Muscle layer of duodenum (tissue), 2 donors: ENCODE results near the gene TMCO4.

ENCODE experiments used
- H3K27ac ChIP-seq: one replicate; pipeline ENCODE4 v1.7.0; 2013; ENCODE audit warnings: mild to moderate bottlenecking, low read length
- H3K27me3 ChIP-seq: one replicate; pipeline ENCODE4 v1.7.0; 2013; ENCODE audit warnings: low read depth, mild to moderate bottlenecking, control low read depth, low read length
- H3K36me3 ChIP-seq, 2 donors: one replicate each; pipeline ENCODE4 v1.7.0; 2013; ENCODE audit warnings: low read length in 2 of 2, control low read depth in 1 of 2, mild to moderate bottlenecking in 1 of 2; ENCODE audit not compliant: insufficient read depth in 2 of 2, control insufficient read depth in 1 of 2
- H3K4me1 ChIP-seq, 2 donors: one replicate each; pipeline ENCODE4 v1.7.0; 2013; ENCODE audit warnings: low read length in 2 of 2, mild to moderate bottlenecking in 2 of 2, control low read depth in 1 of 2, moderate library complexity in 1 of 2; ENCODE audit not compliant: insufficient read depth in 2 of 2, control insufficient read depth in 1 of 2
- H3K4me3 ChIP-seq, 2 donors: one replicate each; pipeline ENCODE4 v1.7.0; 2013; ENCODE audit warnings: low read length in 2 of 2, low read depth in 1 of 2, mild to moderate bottlenecking in 1 of 2
- H3K9me3 ChIP-seq, 2 donors: one replicate each; pipeline ENCODE4 v1.7.0; 2013; ENCODE audit warnings: low read length in 2 of 2, control low read depth in 1 of 2, mild to moderate bottlenecking in 1 of 2; ENCODE audit not compliant: control insufficient read depth in 1 of 2
- donor health status: healthy.

Gene TMCO4

GRCh38 chr1:19812875-19813642 lies 13.3 kb upstream of the TMCO4 start:
- peak overlapping the region; percentile 74 for H3K27ac ChIP-seq
- H3K36me3 ChIP-seq: no peaks in the 10 kb centered on the region
- H3K27me3 ChIP-seq: no peaks in the 10 kb centered on the region
- peak overlapping the region in 1 of 2 donors; percentile 16 for H3K4me3 ChIP-seq
- no peaks in the 10 kb centered on the region for H3K4me1 ChIP-seq
- H3K9me3 ChIP-seq: peaks cover 0 to 5% of the 10 kb centered on the region in 2 donors

GRCh38 chr1:19811206-19811851 lies 11.6 kb upstream of the TMCO4 start:
- Histone ChIP-seq H3K4me3 (no peak overlapping the region), H3K4me1 (no peaks in the 10 kb centered on the region), H3K27ac (no peak overlapping the region), H3K27me3 (no peaks in the 10 kb centered on the region), H3K36me3 (no peaks in the 10 kb centered on the region), H3K9me3 (peaks cover 0 to 5% of the 10 kb centered on the region in 2 donors)

GRCh38 chr1:19809044-19809750 lies 9.5 kb upstream of the TMCO4 start:
- peaks cover 0 to 5% of the 10 kb centered on the region in 2 donors for H3K9me3 ChIP-seq
- no peaks in the 10 kb centered on the region for H3K4me1 ChIP-seq
- no peak overlapping the region for H3K27ac ChIP-seq

GRCh38 chr1:19808351-19808750 lies 8.6 kb upstream of the TMCO4 start:
- H3K4me3 ChIP-seq: no peak overlapping the region
- H3K27me3 ChIP-seq: no peaks in the 10 kb centered on the region
- H3K4me1 ChIP-seq: no peaks in the 10 kb centered on the region
- peaks cover 0 to 5% of the 10 kb centered on the region in 2 donors for H3K9me3 ChIP-seq
- no peak overlapping the region for H3K27ac ChIP-seq
- H3K36me3 ChIP-seq: no peaks in the 10 kb centered on the region

More at GRCh38 chr1:19809044-19809750, 9.5 kb upstream of the TMCO4 start:
- H3K4me3 ChIP-seq: no peak overlapping the region
- no peaks in the 10 kb centered on the region for H3K36me3 ChIP-seq
- H3K27me3 ChIP-seq: no peaks in the 10 kb centered on the region

- no peaks in the 10 kb centered on the region for H3K4me1 ChIP-seq
- H3K27ac ChIP-seq: no peak overlapping the region
- no peaks in the 10 kb centered on the region for H3K27me3 ChIP-seq
- H3K4me3 ChIP-seq: no peak overlapping the region
- peaks cover 0 to 5% of the 10 kb centered on the region in 2 donors for H3K9me3 ChIP-seq
- no peaks in the 10 kb centered on the region for H3K36me3 ChIP-seq
These were observed 5.1 kb upstream of the TMCO4 start for GRCh38 chr1:19804831-19805251.

- H3K27ac ChIP-seq: no peak overlapping the region
- peaks cover 4 to 9% of the 10 kb centered on the region in 2 donors for H3K4me1 ChIP-seq
These were observed 2.6 kb upstream of the TMCO4 start for GRCh38 chr1:19802269-19802668.

GRCh38 chr1:19800076-19800804 lies 524 bp upstream of the TMCO4 start:
- H3K27me3 ChIP-seq: no peaks in the 10 kb centered on the region
- no peaks in the 10 kb centered on the region for H3K9me3 ChIP-seq
- peaks cover 0 to 4% of the 10 kb centered on the region in 2 donors for H3K36me3 ChIP-seq
- peak overlapping the region; percentile 79 to 93 for H3K4me3 ChIP-seq
- H3K27ac ChIP-seq: peak overlapping the region; percentile 82
- peaks cover 4 to 9% of the 10 kb centered on the region in 2 donors for H3K4me1 ChIP-seq

More at GRCh38 chr1:19802269-19802668, 2.6 kb upstream of the TMCO4 start:
- peaks cover 0 to under 1% of the 10 kb centered on the region in 2 donors for H3K36me3 ChIP-seq
- H3K9me3 ChIP-seq: no peaks in the 10 kb centered on the region
- H3K4me3 ChIP-seq: no peak overlapping the region
- no peaks in the 10 kb centered on the region for H3K27me3 ChIP-seq

- Histone ChIP-seq H3K4me3 (peak overlapping the region; percentile 67 to 93), H3K36me3 (peaks cover 0 to 4% of the 10 kb centered on the region in 2 donors), H3K9me3 (no peaks in the 10 kb centered on the region), H3K27ac (peak overlapping the region; percentile 84), H3K27me3 (no peaks in the 10 kb centered on the region), H3K4me1 (peaks cover 4 to 9% of the 10 kb centered on the region in 2 donors)
These were observed 1.1 kb downstream of the TMCO4 start for GRCh38 chr1:19798486-19799229.

GRCh38 chr1:19797827-19798226 lies 1.9 kb downstream of the TMCO4 start:
- H3K36me3 ChIP-seq: peaks cover 5 to 9% of the 10 kb centered on the region in 2 donors
- H3K4me3 ChIP-seq: no peak overlapping the region
- peaks cover 4 to 9% of the 10 kb centered on the region in 2 donors for H3K4me1 ChIP-seq
- no peaks in the 10 kb centered on the region for H3K9me3 ChIP-seq
- no peak overlapping the region for H3K27ac ChIP-seq
- H3K27me3 ChIP-seq: no peaks in the 10 kb centered on the region

- no peaks in the 10 kb centered on the region for H3K27me3 ChIP-seq
- H3K36me3 ChIP-seq: peaks cover 5 to 22% of the 10 kb centered on the region in 2 donors
- H3K9me3 ChIP-seq: no peaks in the 10 kb centered on the region
- H3K4me3 ChIP-seq: no peak overlapping the region
- H3K4me1 ChIP-seq: peaks cover 4 to 9% of the 10 kb centered on the region in 2 donors
- no peak overlapping the region for H3K27ac ChIP-seq
These were observed 5.1 kb downstream of the TMCO4 start for GRCh38 chr1:19794583-19794982.
